ENCODE data around the gene C9orf50. TPM values are rescaled to one million over a fixed set of nuclear protein-coding genes. Genes with fewer than 3 reads are reported as not detected.

C9orf50 gene
- total and polyA plus RNA-seq, 7 donors = not detected

DNA sequence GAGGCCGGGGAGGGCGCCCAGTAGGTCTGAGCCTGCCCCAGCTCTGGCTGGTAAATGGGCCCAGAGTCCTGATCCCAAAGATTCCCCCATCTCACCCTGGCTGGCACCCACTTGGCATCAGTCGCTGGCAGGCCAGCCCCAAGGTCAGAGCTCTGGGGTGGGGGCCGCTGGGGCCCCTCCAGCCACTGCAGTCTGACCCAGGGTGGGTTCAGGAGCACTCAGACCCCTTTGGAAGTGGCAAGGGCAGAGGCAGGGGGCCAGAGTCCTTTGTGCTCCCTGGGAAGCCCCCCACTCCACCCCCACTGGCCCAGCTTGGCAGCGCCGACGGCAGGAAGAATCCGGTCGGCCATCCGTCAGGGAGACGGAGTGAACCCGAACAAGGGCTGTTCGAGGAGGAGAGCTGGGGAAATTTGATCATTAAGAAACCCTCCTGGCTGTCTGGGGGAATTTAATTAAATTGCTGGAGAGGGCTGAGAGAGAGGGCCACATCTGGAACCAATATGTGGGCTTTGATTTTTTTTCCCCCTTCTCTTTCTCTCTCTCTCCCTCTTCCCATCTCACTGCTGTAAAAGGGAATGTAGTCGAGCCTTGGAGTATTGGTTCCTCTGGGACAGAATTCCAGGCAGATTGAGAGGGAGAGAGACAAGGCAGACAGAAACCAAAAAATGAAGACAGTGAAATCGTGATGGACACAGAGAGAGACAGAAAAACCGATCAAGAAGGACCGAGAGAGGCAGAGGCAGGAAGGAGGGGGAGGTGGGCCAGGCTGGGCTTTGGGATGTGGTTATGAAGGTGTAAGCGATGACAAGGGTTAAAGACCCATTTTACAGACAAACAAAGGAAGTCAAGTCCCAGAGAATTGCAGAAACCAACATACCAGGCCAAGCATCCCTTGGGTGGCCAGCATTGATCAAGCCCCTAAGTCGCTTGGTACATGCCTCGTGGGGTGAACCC lies 29.1 kb upstream of the C9orf50 start:
- no peaks in the 10 kb centered on the region for H3K9me3 ChIP-seq
- ATAC-seq (no peak), DNase-seq (no peak)
- H3K27me3 ChIP-seq (ENCODE audit: insufficient read depth in 3 of 3, low read length in 2 of 3) = no peaks in the 10 kb centered on the region
- intact Hi-C loops (cut with DNase I) = no loop called here
- H3K36me3 ChIP-seq (ENCODE audit: insufficient read depth in 1 of 2, low read depth in 1 of 2) = no peaks in the 10 kb centered on the region
- H3K4me3 ChIP-seq = no peak overlapping the region
- H3K27ac ChIP-seq = no peak overlapping the region
- WGBS, 3 donors = 77 to 82% (median 79%) methylated on average over 20 of the region's 20 CpGs
- no peaks in the 10 kb centered on the region for H3K4me1 ChIP-seq
- TF ChIP-seq, protein P1, sequence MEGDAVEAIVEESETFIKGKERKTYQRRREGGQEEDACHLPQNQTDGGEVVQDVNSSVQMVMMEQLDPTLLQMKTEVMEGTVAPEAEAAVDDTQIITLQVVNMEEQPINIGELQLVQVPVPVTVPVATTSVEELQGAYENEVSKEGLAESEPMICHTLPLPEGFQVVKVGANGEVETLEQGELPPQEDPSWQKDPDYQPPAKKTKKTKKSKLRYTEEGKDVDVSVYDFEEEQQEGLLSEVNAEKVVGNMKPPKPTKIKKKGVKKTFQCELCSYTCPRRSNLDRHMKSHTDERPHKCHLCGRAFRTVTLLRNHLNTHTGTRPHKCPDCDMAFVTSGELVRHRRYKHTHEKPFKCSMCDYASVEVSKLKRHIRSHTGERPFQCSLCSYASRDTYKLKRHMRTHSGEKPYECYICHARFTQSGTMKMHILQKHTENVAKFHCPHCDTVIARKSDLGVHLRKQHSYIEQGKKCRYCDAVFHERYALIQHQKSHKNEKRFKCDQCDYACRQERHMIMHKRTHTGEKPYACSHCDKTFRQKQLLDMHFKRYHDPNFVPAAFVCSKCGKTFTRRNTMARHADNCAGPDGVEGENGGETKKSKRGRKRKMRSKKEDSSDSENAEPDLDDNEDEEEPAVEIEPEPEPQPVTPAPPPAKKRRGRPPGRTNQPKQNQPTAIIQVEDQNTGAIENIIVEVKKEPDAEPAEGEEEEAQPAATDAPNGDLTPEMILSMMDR (IDR thresholded peaks at IDR 0.05) = no peak

DNA sequence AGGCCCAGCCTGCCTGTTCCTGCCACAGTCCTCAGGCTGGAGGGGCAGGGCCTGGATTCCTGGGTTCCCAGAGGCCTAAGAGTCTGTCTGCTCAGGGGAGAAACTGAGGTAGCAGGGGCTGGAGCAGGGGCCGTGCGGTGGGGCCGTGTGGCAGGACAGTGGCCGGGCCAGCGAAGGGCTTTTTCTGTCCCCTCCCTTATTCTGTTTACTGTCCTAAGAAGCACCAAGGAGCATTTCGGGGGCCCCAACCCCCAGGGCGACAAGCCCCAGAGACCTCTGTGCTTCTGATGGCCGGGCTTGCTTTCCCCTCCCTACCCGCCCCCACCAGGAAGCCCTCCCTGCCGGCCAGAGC lies 27.8 kb upstream of the C9orf50 start:
- TF ChIP-seq, protein P1 (IDR thresholded peaks at IDR 0.05) = no peak
- WGBS, 3 donors = 61 to 79% (median 71%) methylated on average over 6 to 10 of the region's 10 CpGs
- ATAC-seq = no peak
- Histone ChIP-seq H3K9me3 (no peaks in the 10 kb centered on the region), H3K27ac (no peak overlapping the region), H3K36me3 (ENCODE audit: insufficient read depth in 1 of 2, low read depth in 1 of 2) (no peaks in the 10 kb centered on the region), H3K4me3 (no peak overlapping the region), H3K4me1 (no peaks in the 10 kb centered on the region), H3K27me3 (ENCODE audit: insufficient read depth in 3 of 3, low read length in 2 of 3) (no peaks in the 10 kb centered on the region)
- DNase-seq = no peak
- intact Hi-C loops (cut with DNase I) = no loop called here

DNA sequence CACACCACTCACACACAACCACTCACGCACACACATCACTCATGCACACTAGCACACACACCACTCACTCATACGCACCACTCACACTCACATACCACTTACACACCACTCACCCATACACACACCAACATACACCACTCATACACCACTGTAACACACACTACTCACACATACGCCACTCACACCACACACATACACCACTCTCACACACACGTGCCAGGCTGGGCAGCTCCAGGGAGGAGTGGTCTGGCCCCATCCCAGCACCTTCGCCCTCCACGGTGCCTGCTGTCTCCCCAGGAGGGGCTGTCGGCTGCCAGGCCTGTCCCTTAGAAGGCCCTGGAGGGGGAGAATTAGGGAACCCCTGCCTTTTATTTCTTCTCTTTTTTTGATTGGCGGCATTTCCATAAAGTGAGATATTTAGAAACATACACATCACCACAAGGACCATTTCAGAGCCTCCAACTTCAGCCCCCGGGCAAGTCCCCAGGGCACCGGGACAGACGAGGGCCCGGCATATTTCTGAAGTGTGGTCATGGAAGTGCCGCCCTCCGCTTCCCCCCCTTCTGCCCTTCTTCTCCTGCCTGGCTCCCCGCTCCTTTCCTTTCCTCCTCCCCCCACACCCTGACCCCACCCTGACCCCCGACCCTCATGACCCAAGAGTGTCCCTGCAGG lies 27.3 kb upstream of the C9orf50 start:
- Histone ChIP-seq H3K4me3 (no peak overlapping the region), H3K27me3 (ENCODE audit: insufficient read depth in 3 of 3, low read length in 2 of 3) (no peaks in the 10 kb centered on the region), H3K9me3 (no peaks in the 10 kb centered on the region), H3K4me1 (no peaks in the 10 kb centered on the region), H3K36me3 (ENCODE audit: insufficient read depth in 1 of 2, low read depth in 1 of 2) (no peaks in the 10 kb centered on the region), H3K27ac (no peak overlapping the region)
- TF ChIP-seq, protein P1 (IDR thresholded peaks at IDR 0.05) = no peak
- WGBS, 3 donors = 53 to 65% (median 55%) methylated on average over 15 to 16 of the region's 16 CpGs
- no peak for ATAC-seq
- intact Hi-C loops (cut with DNase I) = no loop called here
- DNase-seq = no peak

DNA sequence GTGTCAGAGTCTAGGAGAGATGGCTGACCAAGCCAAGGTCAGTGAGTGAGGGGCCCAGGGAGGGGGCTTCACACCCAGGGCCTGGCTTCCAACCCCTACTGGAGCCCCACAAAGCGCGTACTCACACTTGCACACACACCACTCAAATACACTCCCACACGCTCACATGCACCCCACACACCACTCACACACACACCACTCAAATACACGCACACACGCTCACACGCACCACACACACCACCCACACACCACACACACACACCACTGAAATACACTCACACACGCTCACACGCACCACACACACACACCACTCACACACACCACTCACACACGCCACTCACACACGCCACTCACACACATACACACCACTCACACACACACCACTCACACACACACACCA lies 26.7 kb upstream of the C9orf50 start:
- H3K36me3 ChIP-seq (ENCODE audit: insufficient read depth in 1 of 2, low read depth in 1 of 2) = no peaks in the 10 kb centered on the region
- intact Hi-C loops (cut with DNase I) = no loop called here
- no peaks in the 10 kb centered on the region for H3K9me3 ChIP-seq
- ATAC-seq (no peak), DNase-seq (no peak)
- 87 to 91% (median 88%) methylated on average over 10 of the region's 10 CpGs for WGBS, 3 donors
- no peaks in the 10 kb centered on the region for H3K27me3 ChIP-seq (ENCODE audit: insufficient read depth in 3 of 3, low read length in 2 of 3)
- TF ChIP-seq, protein P1 (IDR thresholded peaks at IDR 0.05) = no peak
- H3K4me3 ChIP-seq = no peak overlapping the region
- no peaks in the 10 kb centered on the region for H3K4me1 ChIP-seq
- H3K27ac ChIP-seq = no peak overlapping the region
